Testis (tissue), 3 donors: ENCODE measurements around the gene SH3PXD2B. TPM values are rescaled to one million over a fixed set of nuclear protein-coding genes. Genes with fewer than 3 reads are reported as not detected.
"Not testable (repeated sequence)": the region's sequence is repeated elsewhere in the genome, so short reads cannot be mapped to it uniquely, and the experiment has no call there.

ENCODE experiments used
- DNase-seq: peaks from one replicate; pipeline ENCODE4 v3.0.0-alpha.2; 2019
- H3K27ac ChIP-seq, 2 donors: fragments of 200-600 bp; sonication (generic); one replicate each; pipeline ENCODE4 v1.5.1; 2019
- H3K27me3 ChIP-seq: fragments of 200-600 bp; sonication (generic); one replicate; pipeline ENCODE4 v1.5.1; 2019
- H3K36me3 ChIP-seq: fragments of 200-600 bp; sonication (generic); one replicate; pipeline ENCODE4 v1.5.1; 2017; ENCODE audit warnings: low read depth; ENCODE audit errors: missing control alignments
- H3K4me1 ChIP-seq: fragments of 200-600 bp; sonication (generic); one replicate; pipeline ENCODE4 v1.5.1; 2019
- H3K4me3 ChIP-seq, 2 donors: fragments of 200-600 bp; sonication (generic); one replicate each; pipeline ENCODE4 v1.5.1; 2017 to 2019
- H3K9me3 ChIP-seq: fragments of 200-600 bp; sonication (generic); one replicate; pipeline ENCODE4 v1.5.1; 2017
- POLR2A ChIP-seq: fragments of 450-650 bp; IDR thresholded peaks from one replicate; pipeline ENCODE4 v1.6.1; 2017; ENCODE audit warnings: antibody characterized with exemption, mild to moderate bottlenecking, moderate library complexity
- WGBS, 2 donors: methylation state at CpG; one replicate each; pipeline ENCODE4 v1.1.5; 2018; 5-methylcytosine and 5-hydroxymethylcytosine counted together
- intact Hi-C: fragments of 100-400 bp; cut with DNase I; formaldehyde crosslinking; loops from one replicate; pipeline ENCODE4 v1.15.1; 2023; ENCODE audit warnings: low total_unique reads
- polyA plus RNA-seq: library from polyadenylated mRNA; stranded (reverse); fragments of 350-450 nt; fragmentation: Illumina TruSeq; extraction: RNeasy Lipid Tissue Mini Kit (QIAGEN cat#74804); gene quantifications from one replicate; pipeline ENCODE4 v1.2.3, GENCODE V29; 2014; ENCODE audit warnings: low read depth, low replicate concordance; ENCODE audit not compliant: insufficient read depth
- total RNA-seq, 2 donors: library from RNA; depleted of rRNA; stranded (reverse); fragments of >200 nt; gene quantifications; one replicate each; pipeline ENCODE4 v1.2.3, GENCODE V29; 2016
- TF ChIP-seq, protein P1 (sequence below), 3 experiments: fragments of 450-650 bp in 2 of 3; fragments of 200-600 bp in 1 of 3; sonication (generic) in 1 of 3; IDR thresholded peaks; one replicate each; pipeline ENCODE4 v1.5.1; 2016 to 2019; ENCODE audit warnings: antibody characterized with exemption in 3 of 3, mild to moderate bottlenecking in 2 of 3, moderate library complexity in 1 of 3

SH3PXD2B gene
- total and polyA plus RNA-seq, 3 donors from 2014 or later, result 18.3 to 29.4 (median 20.2) TPM

DNA sequence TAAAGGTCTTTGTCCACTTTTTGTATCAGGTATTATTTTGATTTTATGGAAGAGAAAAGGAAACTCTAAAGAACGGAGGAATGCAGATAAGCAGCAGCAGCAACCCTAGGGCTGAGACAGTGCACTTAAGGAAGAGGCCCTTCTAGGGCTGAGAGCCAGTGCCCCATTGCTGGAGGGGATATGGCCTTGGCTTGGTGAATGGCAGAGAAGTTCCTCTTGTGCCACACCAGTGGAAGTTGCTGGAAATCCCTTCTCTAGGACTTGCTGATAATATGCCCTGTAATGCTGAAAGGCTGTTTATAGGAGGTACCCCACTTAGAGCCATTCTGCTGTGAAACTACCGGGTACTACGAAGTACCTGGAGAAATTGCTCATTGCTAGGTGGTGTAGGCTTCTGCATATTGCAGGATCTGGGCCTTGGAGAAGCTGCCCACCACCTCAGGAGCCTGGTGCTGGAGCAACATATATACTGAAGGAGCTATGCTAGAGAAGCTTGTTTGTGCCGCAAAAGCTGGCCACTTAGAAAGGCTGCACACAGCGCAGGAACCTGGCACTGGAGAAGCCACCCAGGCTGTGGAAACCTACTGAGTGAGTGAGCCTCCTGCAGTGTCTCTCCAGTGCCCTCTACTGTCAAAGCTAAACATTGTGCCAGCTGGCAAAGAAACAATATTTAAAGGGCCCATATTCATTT, 161.1 kb downstream of the SH3PXD2B start:
- H3K4me3 ChIP-seq, result no peak overlapping the region
- TF ChIP-seq, protein P1, sequence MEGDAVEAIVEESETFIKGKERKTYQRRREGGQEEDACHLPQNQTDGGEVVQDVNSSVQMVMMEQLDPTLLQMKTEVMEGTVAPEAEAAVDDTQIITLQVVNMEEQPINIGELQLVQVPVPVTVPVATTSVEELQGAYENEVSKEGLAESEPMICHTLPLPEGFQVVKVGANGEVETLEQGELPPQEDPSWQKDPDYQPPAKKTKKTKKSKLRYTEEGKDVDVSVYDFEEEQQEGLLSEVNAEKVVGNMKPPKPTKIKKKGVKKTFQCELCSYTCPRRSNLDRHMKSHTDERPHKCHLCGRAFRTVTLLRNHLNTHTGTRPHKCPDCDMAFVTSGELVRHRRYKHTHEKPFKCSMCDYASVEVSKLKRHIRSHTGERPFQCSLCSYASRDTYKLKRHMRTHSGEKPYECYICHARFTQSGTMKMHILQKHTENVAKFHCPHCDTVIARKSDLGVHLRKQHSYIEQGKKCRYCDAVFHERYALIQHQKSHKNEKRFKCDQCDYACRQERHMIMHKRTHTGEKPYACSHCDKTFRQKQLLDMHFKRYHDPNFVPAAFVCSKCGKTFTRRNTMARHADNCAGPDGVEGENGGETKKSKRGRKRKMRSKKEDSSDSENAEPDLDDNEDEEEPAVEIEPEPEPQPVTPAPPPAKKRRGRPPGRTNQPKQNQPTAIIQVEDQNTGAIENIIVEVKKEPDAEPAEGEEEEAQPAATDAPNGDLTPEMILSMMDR (IDR thresholded peaks at IDR 0.05), result peak; percentile 55 to 67 (median 64)
- TF ChIP-seq POLR2A, result no peak
- H3K27ac ChIP-seq, result no peak overlapping the region
- no peaks in the 10 kb centered on the region for H3K27me3 ChIP-seq
- H3K4me1 ChIP-seq, result no peaks in the 10 kb centered on the region
- DNase-seq, result peak; percentile 85
- no peaks in the 10 kb centered on the region for H3K36me3 ChIP-seq
- no peaks in the 10 kb centered on the region for H3K9me3 ChIP-seq
- WGBS, 2 donors, result 45 to 53% methylated on average over 5 of the region's 5 CpGs
- intact Hi-C loops, result no loop called here

DNA sequence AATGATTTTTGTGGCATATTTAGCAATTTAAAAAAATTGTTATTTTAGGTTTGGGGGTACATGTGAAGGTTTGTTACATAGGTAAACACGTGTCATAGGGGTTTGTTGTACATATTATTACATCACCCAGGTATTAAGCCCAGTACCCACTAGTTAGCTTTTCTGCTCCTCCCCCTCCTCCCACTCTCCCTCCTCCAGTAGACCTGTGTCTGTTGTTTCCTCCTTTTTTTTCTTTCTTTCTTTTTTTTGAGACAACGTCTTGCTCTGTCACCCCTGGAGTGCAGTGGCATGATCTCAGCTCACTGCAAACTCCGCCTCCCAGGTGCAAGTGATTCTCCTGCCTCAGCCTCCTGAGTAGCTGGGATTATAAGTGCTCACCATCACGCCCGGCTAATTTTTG, 162.5 kb downstream of the SH3PXD2B start:
- 86 to 89% methylated on average over 5 of the region's 5 CpGs for WGBS, 2 donors
- H3K27ac ChIP-seq, intact Hi-C loops, DNase-seq, H3K4me3 ChIP-seq, H3K27me3 ChIP-seq, H3K4me1 ChIP-seq, H3K9me3 ChIP-seq, H3K36me3 ChIP-seq: not testable (repeated sequence)

DNA sequence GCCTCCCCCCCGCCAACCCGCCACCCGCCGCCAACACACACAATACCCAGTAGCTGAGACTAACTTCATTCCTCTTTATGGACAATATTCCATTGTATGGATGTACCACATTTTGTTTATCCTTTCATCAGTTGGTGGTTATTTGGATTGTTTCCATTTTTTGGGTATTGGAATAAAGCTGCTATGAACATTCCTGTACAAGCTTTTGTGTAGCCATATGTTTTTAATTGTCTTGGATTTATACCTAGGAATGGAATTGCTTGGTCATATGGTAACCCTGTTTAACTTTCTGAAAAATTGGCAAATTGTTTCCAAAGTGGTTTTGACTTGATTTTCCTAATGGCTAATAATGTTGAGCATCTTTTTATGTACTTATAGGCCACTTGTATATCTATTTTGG, 165.9 kb downstream of the SH3PXD2B start:
- Histone ChIP-seq H3K27ac (no peak overlapping the region), H3K36me3 (no peaks in the 10 kb centered on the region), H3K27me3 (no peaks in the 10 kb centered on the region), H3K4me3 (no peak overlapping the region), H3K9me3 (no peaks in the 10 kb centered on the region), H3K4me1 (no peaks in the 10 kb centered on the region)
- DNase-seq, result no peak
- intact Hi-C loops, result no loop called here
- TF ChIP-seq, protein P1 (IDR thresholded peaks at IDR 0.05), result no peak
- TF ChIP-seq POLR2A, result no peak
- 94 to 97% methylated on average over 4 of the region's 4 CpGs for WGBS, 2 donors

DNA sequence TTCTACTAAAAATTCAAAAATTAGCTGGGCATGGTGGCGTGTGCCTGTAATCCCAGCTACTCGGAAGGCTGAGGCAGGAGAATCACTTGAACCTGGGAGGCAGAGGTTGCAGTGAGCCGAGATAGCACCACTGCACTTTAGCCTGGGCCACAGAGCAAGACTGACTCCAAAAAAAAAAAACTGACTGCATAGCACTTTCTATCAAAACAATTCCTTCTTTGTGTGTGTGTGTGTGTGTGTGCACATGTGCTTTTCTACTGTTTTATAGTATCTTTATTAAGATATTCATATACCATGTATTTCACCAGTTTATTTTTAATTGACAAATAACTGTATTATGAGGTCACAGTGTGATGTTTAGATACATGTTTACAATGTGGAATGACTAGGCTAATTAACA, 167.2 kb downstream of the SH3PXD2B start:
- H3K36me3 ChIP-seq, H3K4me3 ChIP-seq, H3K4me1 ChIP-seq, H3K9me3 ChIP-seq, DNase-seq, H3K27ac ChIP-seq, H3K27me3 ChIP-seq, intact Hi-C loops: not testable (repeated sequence)
- 75 to 88% methylated on average over 3 of the region's 3 CpGs for WGBS, 2 donors

DNA sequence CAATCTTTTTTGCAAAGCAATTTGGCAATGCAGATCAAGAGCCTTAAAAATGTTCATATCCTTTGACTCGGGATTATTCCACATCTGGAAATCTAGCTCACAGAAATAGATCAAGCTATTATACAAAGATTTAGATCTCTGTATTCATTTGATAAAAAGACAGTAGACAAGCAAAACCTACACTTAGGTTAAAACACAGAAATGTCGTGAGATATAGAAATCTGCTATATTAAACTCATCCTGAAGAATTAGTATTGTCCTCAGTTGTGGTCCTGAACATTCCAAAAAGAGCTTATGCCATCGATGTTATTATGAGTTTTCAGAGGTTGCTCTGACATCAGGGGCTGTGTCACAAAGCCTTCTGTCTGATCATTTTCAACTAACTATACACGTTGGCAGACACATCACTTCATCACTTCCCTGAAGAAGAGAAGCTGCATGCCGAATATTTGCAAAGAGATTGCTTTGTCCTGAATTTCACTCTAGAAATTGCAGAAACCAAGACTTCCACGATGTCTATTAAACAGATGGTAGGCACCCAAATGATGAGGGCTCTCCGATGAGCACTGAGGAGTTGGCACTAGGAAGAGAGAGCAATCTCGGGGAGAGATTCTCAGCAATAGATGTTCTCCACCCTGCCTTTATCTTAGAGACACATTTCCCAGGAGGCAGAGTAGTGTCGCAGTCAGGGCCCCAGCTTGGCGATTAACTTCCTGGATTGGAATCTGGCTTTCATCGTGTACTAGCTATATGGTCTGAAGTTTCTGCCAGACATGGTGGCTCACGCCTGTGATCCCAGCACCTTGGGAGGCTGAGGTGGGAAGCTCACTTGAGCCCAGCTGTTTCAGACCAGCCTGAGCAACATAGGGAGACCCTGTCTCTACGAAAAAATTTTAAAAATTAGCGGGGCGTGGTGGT, 168.8 kb downstream of the SH3PXD2B start:
- WGBS, 2 donors, result 46 to 57% methylated on average over 15 of the region's 15 CpGs
- no peaks in the 10 kb centered on the region for H3K36me3 ChIP-seq
- TF ChIP-seq POLR2A, result no peak
- TF ChIP-seq, protein P1 (IDR thresholded peaks at IDR 0.05), result no peak
- no peak overlapping the region for H3K4me3 ChIP-seq
- no peaks in the 10 kb centered on the region for H3K9me3 ChIP-seq
- H3K27ac ChIP-seq, result peak overlapping the region in 1 of 2 donors; percentile 33
- H3K4me1 ChIP-seq, result peaks cover 16% of the 10 kb centered on the region
- no peak for DNase-seq
- intact Hi-C loops, result no loop called here
- H3K27me3 ChIP-seq, result no peaks in the 10 kb centered on the region
